ENCODE data around the gene COASY.
A peak's percentile ranks its signal among the peaks of the same experiment; 100 is the strongest.
"Not testable (repeated sequence)": the region's sequence is repeated elsewhere in the genome, so short reads cannot be mapped to it uniquely, and the experiment has no call there.

COASY gene

DNA sequence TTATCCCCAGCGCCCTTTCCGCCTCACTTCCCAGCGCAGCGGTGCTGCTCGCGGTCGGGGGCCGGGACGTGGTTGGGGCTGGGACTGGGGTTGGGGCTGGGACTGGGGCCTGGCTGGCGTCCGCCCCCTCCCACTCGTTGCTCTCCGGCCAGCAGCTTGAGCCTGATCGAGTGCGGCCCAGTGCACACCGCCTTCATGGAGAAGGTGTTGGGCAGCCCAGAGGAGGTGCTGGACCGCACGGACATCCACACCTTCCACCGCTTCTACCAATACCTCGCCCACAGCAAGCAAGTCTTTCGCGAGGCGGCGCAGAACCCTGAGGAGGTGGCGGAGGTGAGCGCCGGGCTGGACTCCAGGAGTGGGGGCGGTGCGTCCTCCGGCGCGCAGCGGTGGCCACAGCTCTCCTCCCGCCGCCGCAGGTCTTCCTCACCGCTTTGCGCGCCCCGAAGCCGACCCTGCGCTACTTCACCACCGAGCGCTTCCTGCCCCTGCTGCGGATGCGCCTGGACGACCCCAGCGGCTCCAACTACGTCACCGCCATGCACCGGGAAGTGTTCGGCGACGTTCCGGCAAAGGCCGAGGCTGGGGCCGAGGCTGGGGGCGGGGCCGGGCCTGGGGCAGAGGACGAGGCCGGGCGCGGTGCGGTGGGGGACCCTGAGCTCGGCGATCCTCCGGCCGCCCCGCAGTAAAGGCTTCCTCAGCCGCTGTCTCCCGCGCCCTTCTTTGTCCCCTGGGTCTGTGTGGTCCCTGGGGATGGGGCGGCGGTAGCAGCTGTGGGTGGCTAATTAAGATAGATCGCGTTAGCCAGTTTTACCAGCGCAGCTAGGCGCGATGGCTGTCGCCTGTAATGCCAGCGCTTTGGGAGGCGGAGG is 7.5 kb upstream of the COASY start:
- peak; percentile 90 for DNase-seq

DNA sequence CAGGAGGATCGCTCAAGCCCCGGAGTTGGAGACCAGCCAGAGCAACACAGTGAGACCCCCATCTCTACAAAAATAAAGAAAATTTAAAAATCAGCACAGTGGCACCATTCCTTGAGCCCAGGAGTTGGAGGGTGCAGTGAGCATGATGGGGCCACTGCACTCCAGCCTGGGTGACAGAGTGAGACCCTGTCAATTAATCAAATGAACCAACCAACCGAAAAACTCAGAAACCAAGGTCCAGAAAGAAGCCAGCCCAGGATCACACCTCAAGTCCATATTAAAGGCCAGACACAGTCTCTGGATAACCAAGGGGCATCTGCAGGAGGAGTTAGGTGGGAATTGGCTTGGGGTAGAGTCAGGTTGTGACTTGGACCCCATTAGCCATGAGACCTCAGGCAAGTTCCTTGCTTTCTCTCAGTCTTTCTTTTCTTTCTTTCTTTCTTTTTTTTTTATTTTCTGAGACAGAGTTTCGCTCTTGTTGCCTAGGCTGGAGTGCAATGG is 6.8 kb upstream of the COASY start:
- no peak for DNase-seq

DNA sequence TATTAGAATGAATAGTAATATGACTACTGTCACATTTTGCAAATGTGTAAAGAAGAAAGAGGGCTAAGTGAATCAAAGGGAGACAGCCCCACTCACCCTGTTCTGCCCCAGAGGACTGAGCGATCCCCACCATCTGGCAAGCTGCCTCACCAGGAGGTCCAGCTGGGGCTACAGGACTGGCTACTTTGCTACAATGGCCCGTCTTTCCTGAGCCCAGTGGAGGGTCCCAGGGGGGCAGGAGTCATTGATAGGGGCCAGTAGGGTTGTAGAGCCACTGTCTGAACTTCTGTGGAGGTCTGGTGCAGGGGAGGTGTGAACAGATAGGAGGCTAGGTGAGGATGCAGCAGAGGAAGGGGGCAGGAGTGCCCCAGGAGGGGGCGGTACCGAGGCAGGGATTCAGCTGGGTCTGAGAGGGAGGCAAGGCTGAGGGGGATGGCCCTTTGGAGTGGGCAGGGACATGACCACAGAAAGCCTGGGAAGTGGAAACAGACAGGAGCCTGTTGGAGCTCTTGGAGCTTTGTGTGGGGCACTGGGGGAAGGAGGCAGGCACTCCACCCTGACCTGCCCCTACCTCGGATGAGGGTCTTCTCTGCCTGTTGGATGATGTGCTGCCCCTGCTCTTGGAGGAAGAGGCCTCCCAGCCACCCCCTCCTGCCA is 5.9 kb upstream of the COASY start:
- DNase-seq, result not testable (repeated sequence)

DNA sequence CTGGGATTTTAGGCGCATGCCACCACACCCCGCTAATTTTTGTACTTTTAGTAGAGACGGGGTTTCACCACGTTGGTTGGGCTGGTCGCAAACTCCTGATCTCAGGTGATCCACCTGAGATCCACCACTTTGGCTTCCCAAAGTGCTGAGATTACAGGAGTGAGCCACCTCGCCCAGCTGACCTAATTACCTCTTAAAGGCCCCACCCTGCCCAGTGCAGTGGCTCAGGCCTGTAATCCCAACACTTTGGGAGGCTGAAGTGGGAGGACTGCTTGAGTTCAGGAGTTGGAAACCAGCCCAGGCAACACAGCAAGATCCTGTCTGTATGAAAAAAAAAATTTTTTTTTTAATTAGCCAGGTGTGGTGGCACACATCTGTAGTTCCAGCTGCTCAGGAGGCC is 2.9 kb upstream of the COASY start:
- no peak for DNase-seq

DNA sequence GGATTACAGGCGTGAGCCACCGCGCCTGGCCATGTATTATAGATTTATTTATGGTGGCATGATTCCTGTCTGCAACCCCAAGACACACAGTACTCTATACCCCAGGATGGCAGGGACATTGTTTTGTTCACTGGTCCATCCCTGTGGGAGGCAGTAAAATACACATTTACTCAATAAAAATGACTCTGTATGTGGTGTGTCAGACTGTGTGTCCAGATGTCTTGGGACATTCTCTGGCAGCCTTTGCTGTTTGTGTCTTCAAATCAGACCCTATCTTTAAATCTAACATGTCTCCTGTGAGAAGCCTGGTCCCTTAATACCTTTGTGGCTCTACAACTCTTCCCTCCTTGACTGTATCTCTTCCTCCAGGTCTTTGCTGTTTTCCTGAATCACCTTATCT is 1.7 kb upstream of the COASY start:
- no peak for DNase-seq

DNA sequence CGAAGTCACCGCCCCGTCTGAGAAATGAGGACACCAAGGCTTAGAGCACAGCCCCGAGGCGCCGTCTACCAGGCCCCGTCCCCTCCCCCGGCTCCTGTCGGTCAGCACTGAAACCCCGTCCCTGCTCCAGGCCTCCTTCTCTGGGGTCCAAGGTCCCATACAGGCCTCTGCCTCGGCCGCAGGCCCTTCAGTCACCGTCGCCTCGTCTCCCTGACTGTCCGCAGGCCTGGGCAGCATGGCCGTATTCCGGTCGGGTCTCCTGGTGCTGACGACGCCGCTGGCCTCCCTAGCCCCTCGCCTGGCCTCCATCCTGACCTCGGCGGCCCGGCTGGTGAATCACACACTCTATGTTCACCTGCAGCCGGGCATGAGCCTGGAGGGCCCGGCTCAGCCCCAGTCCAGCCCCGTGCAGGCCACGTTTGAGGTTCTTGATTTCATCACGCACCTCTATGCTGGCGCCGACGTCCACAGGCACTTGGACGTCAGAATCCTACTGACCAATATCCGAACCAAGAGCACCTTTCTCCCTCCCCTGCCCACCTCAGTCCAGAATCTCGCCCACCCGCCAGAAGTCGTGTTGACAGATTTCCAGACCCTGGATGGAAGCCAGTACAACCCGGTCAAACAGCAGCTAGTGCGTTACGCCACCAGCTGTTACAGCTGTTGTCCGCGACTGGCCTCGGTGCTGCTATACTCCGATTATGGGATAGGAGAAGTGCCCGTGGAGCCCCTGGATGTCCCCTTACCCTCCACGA is 617 bp downstream of the COASY start:
- DNase-seq, result no peak

DNA sequence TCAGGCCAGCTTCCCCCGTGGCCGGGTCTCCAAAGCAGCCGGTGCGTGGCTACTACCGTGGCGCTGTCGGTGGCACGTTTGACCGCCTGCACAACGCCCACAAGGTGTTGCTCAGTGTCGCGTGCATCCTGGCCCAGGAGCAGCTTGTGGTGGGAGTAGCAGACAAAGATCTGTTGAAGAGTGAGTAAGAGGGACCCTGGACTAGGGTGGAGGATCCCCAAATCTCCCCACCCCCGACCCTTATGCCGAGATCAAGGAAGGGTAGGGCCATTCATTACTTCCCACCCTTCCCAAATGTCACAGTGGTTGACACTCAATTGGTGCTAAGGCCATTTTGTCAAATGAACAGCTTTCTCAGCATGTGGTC is 1.2 kb downstream of the COASY start:
- no peak for DNase-seq

DNA sequence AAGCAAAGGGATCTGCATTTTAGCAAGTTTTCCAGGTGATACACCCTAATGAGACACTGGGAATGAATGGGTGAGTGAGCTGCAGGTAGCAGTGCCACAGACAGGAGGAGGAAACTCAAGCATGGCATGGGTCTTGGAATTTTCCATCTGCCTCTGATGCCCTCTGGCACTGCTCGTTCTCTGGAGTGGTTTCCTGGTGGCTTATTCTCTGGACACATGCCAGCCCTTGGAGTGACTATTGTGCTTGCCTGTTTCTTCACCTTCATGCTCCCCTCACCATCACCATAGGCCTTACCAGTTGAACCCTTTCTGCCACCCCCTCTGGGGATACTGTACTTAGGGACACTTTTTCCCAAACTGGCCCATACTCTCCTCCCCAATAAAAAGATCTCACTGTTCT is 1.6 kb downstream of the COASY start:
- DNase-seq, result no peak

DNA sequence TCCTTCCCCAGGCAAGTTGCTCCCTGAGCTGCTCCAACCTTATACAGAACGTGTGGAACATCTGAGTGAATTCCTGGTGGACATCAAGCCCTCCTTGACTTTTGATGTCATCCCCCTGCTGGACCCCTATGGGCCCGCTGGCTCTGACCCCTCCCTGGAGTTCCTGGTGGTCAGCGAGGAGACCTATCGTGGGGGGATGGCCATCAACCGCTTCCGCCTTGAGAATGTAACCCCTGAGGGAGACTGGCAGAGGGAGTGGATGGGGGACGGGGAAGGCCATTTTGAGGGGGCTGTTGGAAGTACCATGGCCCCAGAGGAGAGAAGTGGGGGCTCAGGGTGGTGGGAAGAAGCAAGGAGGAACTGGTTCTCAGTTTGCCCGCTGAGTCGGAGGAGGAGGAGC is 2.0 kb downstream of the COASY start:
- DNase-seq, result no peak

DNA sequence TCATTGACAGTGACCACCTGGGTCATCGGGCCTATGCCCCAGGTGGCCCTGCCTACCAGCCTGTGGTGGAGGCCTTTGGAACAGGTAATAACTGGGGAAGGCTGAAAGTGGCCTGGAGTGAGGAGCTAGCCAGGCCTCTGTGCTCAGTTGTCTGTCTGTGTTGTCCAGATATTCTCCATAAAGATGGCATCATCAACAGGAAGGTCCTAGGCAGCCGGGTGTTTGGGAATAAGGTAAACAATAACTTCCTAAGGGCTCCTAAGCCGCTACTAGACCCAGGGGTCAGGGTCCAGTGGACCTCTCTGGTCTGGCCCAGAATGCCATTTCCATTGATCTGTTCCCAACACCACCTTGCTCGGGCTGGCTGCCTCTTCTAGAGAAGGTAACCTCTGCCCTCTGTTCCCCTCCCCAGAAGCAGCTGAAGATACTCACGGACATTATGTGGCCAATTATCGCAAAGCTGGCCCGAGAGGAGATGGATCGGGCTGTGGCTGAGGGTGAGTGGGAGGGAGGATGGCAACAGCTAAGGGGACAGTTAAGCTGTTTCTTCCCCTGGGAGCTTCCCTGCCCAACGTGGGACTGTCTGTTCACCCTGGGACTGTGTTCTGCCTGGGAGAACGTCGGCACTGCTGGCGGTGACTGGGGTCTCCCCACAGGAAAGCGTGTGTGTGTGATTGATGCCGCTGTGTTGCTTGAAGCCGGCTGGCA is 3.0 kb downstream of the COASY start:
- no peak for DNase-seq

DNA sequence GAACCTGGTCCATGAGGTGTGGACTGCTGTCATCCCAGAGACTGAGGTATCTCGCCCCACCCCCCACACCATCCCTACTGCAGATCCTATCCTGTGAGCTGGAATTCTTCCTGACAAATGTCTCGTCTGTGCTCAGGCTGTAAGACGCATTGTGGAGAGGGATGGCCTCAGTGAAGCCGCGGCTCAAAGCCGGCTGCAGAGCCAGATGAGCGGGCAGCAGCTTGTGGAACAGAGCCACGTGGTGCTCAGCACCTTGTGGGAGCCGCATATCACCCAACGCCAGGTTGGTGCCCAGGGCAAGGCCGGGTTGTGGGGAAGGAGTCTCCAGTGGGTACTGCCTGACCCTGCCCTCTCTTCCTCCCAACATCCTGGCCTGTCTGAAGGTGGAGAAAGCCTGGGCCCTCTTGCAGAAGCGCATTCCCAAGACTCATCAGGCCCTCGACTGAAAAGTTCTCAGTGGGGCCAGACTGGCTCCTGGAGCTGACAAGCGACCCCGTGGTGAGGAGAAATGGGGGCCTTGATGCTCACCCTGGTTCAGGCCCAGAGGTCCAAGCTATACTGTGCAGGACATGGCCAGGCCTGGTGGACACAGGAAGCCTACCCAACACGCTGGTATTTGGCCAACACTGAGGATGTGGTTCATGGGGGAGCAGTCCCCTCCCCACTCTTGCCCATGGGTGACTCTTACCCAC is 3.7 kb downstream of the COASY start:
- DNase-seq, result no peak

DNA sequence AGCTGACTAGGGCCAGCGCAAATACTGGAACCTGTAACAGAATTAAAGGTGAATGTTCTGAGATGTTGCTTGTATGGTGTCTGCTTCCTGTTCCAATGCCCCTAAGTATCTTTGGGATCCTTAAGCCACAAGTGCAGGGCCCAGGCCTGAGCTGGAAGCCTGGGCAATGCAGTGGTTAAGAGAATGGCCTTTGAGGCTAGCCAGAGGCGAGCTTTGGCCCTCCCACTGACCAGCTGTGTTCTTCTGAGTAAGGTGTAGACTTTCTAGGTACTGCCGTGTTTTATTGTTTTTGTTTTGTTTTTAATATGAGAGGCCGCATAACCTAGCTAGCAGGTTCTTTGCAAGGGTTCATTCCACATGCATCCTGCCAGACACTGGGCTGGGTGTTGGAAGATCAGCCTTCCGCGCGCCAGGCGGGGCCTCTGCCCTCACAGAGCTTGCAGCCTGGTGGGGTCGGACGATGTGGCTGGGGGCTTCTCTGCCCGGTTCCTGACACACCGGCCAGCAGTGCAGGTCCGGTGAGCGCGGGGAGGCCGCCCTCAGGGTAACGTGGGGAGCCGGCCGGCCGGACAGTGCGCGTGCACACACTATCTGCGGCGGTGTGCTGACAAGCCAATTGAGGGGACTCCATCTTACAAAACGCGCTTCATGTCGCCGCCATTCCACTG is 4.4 kb downstream of the COASY start:
- DNase-seq, result no peak

DNA sequence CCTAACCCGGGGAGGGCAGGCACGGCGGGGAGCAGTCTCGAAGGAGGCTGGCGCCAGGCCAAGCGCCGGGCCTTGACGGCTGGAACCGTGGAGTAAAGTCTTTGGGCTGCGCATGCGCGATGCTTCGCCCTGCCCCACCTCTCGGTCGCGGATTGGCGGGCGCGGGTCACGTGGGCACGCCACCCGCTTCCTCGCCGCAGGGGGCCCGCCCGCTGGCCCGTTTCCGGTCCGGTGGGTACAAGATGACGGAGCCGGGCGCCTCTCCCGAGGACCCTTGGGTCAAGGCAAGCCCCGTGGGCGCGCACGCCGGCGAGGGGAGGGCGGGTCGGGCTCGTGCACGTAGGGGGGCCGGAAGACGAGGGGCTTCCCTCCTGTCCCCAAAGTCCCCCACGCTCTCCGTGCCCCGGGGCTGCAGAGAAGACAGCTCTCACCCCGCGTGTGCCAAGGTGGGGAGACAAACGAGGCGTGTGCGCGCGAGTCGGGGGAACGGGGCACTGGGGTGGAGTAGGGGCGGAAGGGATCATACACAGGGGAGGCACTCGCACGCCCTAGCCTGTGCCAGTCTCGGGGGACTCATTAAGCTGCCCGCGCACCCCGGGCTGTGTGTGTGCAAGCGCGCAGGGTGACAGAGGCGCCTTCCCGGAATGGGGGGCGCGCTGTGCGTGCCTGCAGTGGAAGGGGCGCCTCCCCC is 5.1 kb downstream of the COASY start, which contains the start of gene MLX:
Gene MLX, plus strand, starts transcription at position 218 of the 691 bp plus-strand sequence. Its CDS starts 25 bp downstream, at position 243.
- peak; percentile 96 for DNase-seq

DNA sequence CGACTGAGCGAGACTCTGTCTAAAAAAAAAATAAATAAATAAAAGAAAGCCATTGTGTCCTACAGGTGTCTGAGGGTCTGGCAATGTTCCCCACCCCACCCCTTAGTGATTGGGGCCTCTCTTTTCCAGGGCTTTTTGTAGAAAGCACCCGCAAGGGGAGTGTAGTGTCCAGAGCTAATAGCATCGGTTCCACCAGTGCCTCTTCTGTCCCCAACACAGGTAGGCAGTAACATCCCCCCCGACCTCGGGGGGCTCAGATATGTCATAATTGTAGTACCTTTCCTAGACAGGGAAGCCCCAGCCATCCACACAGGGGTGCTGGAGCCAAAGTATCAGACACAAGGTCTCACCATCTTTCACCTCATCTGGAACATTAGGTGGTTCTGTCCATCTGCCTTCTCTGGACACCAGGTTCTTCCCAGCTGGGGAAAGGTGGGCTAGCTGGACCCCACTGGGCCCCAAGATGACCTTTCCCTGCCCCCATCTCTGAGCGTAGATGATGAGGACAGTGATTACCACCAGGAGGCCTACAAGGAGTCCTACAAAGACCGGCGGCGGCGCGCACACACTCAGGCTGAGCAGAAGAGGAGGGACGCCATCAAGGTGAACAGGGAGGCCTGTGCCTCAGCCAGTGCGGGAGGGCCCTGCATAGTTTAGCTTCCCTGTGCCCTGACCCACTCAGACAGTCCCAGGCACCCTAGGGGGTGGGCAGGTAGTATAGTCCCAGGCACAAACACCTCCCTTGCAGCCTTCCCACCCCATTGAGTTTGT is 6.6 kb downstream of the COASY start:
- no peak for DNase-seq

DNA sequence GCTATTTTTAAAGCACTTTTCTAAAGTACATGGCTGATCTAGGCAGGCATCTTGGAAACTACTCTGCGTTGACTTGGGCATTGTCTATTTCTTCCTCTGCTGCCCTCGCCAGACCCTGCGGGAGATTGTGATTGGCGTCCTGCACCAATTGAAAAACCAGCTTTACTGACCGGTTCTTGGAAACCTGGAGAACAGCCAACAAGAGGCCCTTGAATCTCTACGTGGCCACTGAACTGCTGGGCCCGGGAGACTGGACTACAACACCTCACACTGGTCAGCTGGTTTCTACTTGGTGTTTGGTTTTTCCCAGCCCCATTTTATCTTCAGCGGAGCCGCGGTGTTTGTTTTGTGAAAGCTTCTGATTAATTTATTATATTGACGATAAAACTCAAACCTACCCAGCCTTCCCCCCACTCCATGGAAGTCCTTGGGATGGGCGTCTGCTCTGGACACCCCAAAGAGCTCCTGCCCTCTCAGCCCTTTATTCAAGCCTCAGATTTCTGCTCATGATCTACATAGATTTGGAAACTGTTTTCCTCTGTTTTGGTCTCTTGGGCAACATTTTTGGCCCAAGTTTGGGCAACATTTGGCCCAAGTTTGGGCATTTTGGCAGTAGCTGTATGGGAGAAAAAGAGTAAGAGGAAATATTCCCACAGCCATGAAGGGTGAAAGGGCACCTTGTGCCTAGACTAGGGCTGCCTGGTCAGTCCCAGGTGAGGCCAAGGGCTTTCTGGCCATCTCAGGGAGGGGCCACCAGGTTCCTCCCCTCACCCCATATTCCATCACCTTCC is 9.7 kb downstream of the COASY start:
- DNase-seq, result no peak

DNA sequence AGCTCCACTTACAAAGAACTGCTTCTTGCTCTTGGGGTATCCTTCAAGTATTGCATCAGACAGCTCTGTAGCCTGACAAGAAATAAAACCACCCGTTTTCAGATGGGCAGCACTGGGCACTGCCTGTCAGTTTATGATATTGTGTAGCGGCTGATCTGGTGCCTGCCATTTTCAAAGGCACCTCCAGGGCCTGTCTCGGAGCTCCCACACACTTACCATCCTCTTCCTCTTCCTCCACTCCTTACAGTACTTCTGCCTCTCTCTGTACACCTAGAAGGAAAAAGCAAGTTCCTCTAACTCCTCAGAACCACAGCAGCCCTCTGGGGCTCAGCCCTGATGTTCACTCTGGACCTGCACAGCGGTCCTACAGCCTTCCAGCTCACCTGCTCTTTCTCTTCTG is 11.1 kb downstream of the COASY start:
- DNase-seq, result no peak

DNA sequence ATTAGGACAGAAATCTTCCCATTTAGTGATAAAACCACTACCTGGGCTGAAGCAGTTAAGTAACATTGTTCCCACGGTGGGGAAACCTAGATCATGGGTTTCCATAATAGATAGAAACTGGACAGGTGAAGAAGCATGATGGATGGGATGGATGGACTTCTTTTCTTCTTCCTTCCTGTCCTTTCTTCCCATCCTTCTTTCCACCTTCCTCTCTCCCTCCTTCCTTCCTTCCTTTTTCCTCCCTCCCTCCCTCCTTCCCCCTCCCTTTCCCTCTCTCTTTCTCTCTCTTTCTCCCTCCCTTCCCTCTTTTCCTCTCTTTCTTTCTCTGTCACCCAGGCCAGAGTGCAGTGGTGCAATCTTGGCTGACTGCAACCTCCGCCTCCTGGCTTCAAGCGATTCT is 12.5 kb downstream of the COASY start:
- no peak for DNase-seq

DNA sequence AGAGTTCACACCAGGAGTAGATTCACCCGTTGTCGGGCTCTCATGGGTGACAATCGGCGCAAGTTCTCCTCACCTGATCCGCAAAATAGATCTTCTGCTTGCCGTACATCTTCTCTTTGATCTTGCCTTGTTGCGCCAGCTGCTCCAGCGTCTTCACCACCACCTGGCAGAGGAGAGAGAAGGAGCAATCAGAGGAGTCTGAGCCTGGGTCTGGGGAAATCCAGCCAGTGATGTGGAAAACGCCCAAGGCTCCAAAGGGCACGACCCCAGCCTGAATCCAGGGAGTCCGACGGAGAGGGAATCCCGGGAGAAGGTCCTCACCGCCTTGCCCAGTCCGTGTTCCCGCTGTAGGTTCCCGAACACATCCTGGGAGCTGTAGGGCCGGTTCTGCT is 15.2 kb downstream of the COASY start:
- no peak for DNase-seq

DNA sequence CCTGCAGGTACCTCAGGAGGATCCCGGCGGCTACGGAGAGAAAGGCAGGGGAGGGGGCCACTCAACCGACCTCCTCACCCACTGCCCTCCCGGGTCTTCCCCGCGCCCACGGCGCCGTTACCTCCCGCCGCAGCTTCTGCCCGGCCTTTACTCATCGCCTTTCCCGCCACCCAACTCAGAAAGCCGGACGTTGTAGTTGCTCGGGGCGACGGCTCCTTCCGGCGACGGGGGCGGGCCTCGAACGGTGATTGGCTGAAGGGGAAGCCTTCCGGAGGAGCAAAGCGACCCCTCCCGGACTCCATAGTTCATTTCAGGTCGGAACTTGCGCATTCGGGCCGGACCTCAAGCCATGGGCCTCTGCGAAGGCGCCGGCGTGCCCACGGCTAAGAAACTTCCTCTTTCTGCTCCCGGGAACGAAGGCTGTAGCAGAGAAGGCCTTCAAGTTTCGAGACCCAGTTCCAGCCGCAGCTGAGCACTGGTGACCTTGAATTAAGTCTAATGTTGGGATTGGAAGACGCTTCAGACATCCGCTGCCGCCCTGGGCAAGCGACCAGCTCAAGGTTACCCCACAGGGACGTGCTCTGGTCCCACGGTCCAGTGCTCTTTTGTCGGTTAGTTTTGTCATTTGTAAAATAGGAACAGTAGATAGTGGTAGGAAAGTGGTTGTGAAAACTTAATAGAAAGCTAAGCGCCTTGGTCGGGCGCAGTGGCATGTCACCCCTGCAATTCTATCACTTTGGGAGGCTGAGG is 15.8 kb downstream of the COASY start, which contains the start of gene PSMC3IP:
Gene PSMC3IP, minus strand, starts transcription at position 198 of the 750 bp plus-strand sequence. Its CDS starts 43 bp downstream, at position 155.
- peak; percentile 98 for DNase-seq
